HepG2 (cell line): ENCODE data around the gene RDH12. TPM values are rescaled to one million over a fixed set of nuclear protein-coding genes. Genes with fewer than 3 reads are reported as not detected.
A peak's percentile ranks its signal among the peaks of the same experiment; 100 is the strongest.

ENCODE experiments used
- ATAC-seq: fragments of 200-7000 bp; cut with Tn5 transposase; 3 replicates; pipeline ENCODE4 v1.9.1; 2020; ENCODE audit warnings: mild to moderate bottlenecking, moderate library complexity
- BruUV-seq: library from RNA; stranded (reverse); fragments of 400-500 nt; replicated peaks from 2 replicates; lab custom pipeline; 2021; lab: Mats Ljungman, UMichigan
- CTCF ChIA-PET: fragments of 300-600 bp; formaldehyde crosslinking; extraction: SDS; loops from one replicate; lab custom pipeline; 2021; ENCODE audit warnings: low total read pairs, inconsistent platforms, low intra/inter-chr PET ratio; lab: Yijun Ruan, JAX
- POLR2A ChIA-PET: fragments of 350-600 bp; sonication (Branson Sonifier 250); formaldehyde crosslinking; loops from one replicate; lab custom pipeline; 2020; ENCODE audit warnings: antibody characterized with exemption, inconsistent platforms; lab: Yijun Ruan, JAX
- DNase-seq: peaks from one replicate; pipeline ENCODE4 v3.0.0-alpha.2; 2015; ENCODE audit warnings: low spot score
- FAIRE-seq: peaks from 3 replicates; lab custom pipeline; 2011; peaks lifted over from hg19 to GRCh38; lab: Jason Lieb, UNC
- H2AFZ ChIP-seq: one replicate; pipeline ENCODE4 v1.6.1; 2011; ENCODE audit warnings: low read length, inconsistent platforms
- H3K27ac ChIP-seq: fragments of 300-600 bp; 3 replicates; pipeline ENCODE4 v1.8.0; 2011; ENCODE audit warnings: mixed run types, mild to moderate bottlenecking, mixed read lengths, low read length, inconsistent platforms; ENCODE audit not compliant: insufficient read depth; ENCODE audit errors: extremely low read length
- H3K27me3 ChIP-seq, 2 experiments: fragments of 200-600 bp in 1 of 2; 2 replicates in 1 of 2; 3 replicates in 1 of 2; pipeline versions ENCODE4 v1.6.0 to v1.8.0; 2011; ENCODE audit warnings: low read length in 2 of 2, mild to moderate bottlenecking in 2 of 2, moderate library complexity in 2 of 2, inconsistent platforms in 1 of 2; ENCODE audit not compliant: insufficient read depth in 2 of 2, control insufficient read depth in 1 of 2
- H3K36me3 ChIP-seq, 2 experiments: fragments of 200-600 bp in 1 of 2; replicated peaks in 1 of 2; 2 replicates in 1 of 2; 3 replicates in 1 of 2; pipeline versions ENCODE4 v1.5.1 to v1.8.0; 2011; ENCODE audit warnings: low read length in 2 of 2, inconsistent platforms in 1 of 2; ENCODE audit not compliant: insufficient read depth in 2 of 2, control insufficient read depth in 1 of 2
- H3K4me1 ChIP-seq: 2 replicates; pipeline ENCODE4 v1.5.1; 2012; ENCODE audit warnings: low read length, inconsistent platforms; ENCODE audit not compliant: insufficient read depth
- H3K4me2 ChIP-seq: 2 replicates; pipeline ENCODE4 v1.6.0; 2011; ENCODE audit warnings: low read depth, low read length, inconsistent platforms
- H3K4me3 ChIP-seq, 3 experiments: fragments of 200-600 bp in 1 of 3; sonication (generic), shearing (Covaris generic) in 1 of 3; replicated peaks in 1 of 3; 2 replicates each; pipeline ENCODE4 v1.5.1; 2011 to 2016; ENCODE audit warnings: low read length in 3 of 3, inconsistent platforms in 2 of 3, low read depth in 2 of 3, mild to moderate bottlenecking in 2 of 3, control low read depth in 1 of 3, mixed read lengths in 1 of 3; ENCODE audit not compliant: insufficient read depth in 1 of 3
- H3K79me2 ChIP-seq: one replicate; pipeline ENCODE4 v1.6.1; 2011; ENCODE audit warnings: low read length, inconsistent platforms; ENCODE audit not compliant: insufficient read depth
- H3K9ac ChIP-seq: 2 replicates; pipeline ENCODE4 v1.6.0; 2011; ENCODE audit warnings: mild to moderate bottlenecking, low read depth, low read length, inconsistent platforms; ENCODE audit not compliant: insufficient read depth
- H3K9me3 ChIP-seq: 2 replicates; pipeline ENCODE4 v1.5.1; 2012; ENCODE audit warnings: mild to moderate bottlenecking, low read length
- H4K20me1 ChIP-seq: 2 replicates; pipeline ENCODE4 v1.6.0; 2011; ENCODE audit warnings: inconsistent platforms, mild to moderate bottlenecking, low read length, moderate library complexity; ENCODE audit not compliant: insufficient read depth
- FOXA1 ChIP-seq, 2 experiments: fragments of 450-650 bp in 1 of 2; sonication (generic) in 1 of 2; formaldehyde crosslinking in 1 of 2; IDR thresholded peaks; 2 replicates each; pipeline versions ENCODE4 v1.4.0 to v1.6.1; 2016 to 2020; ENCODE audit warnings: missing genetic modification reagents in 1 of 2
- FOXA3 ChIP-seq: IDR thresholded peaks from 2 replicates; pipeline ENCODE4 v1.6.1; 2016; ENCODE audit warnings: missing genetic modification reagents, missing compliant biosample characterization
- HNF4A ChIP-seq: sonication (generic); formaldehyde crosslinking; IDR thresholded peaks from 2 replicates; pipeline ENCODE4 v1.4.0; 2020; ENCODE audit warnings: missing genetic modification reagents
- HOXA5 ChIP-seq: sonication (generic); formaldehyde crosslinking; IDR thresholded peaks from 2 replicates; pipeline ENCODE4 v1.4.0; 2020; ENCODE audit warnings: missing genetic modification reagents
- KLF6 ChIP-seq: IDR thresholded peaks from 2 replicates; pipeline ENCODE4 v1.8.0; 2016; ENCODE audit warnings: missing biosample characterization, missing genetic modification reagents
- NCOA1 ChIP-seq: sonication (generic); formaldehyde crosslinking; IDR thresholded peaks from 2 replicates; pipeline ENCODE4 v1.9.0; 2021; ENCODE audit warnings: missing genetic modification reagents
- RARG ChIP-seq: sonication (generic); formaldehyde crosslinking; IDR thresholded peaks from 2 replicates; pipeline ENCODE4 v1.4.0; 2020; ENCODE audit warnings: low read depth, mild to moderate bottlenecking, missing genetic modification reagents
- SRSF1 ChIP-seq: fragments of 200-400 bp; formaldehyde crosslinking; optimal IDR thresholded peaks from 2 replicates; pipeline ENCODE3; 2017; ENCODE audit warnings: mild to moderate bottlenecking, low read depth, low read length, moderate library complexity
- TGIF2 ChIP-seq: IDR thresholded peaks from 2 replicates; pipeline ENCODE4 v1.6.1; 2016; ENCODE audit warnings: control low read depth, missing compliant biosample characterization
- TOPORS ChIP-seq: sonication (generic); formaldehyde crosslinking; IDR thresholded peaks from 2 replicates; pipeline ENCODE4 v1.8.0; 2023; ENCODE audit warnings: mild to moderate bottlenecking, missing genetic modification reagents
- U2AF1 ChIP-seq: fragments of 200-400 bp; formaldehyde crosslinking; optimal IDR thresholded peaks from 2 replicates; pipeline ENCODE3; 2017; ENCODE audit warnings: mild to moderate bottlenecking, low read depth, low read length
- ZFP90 ChIP-seq: sonication (generic); formaldehyde crosslinking; IDR thresholded peaks from 2 replicates; pipeline ENCODE4 v1.8.0; 2022; ENCODE audit warnings: missing genetic modification reagents, mild to moderate bottlenecking, inconsistent platforms, borderline replicate concordance
- ZNF44 ChIP-seq: sonication (generic); formaldehyde crosslinking; IDR thresholded peaks from 2 replicates; pipeline ENCODE4 v1.5.1; 2020; ENCODE audit warnings: mild to moderate bottlenecking, missing genetic modification reagents
- ZNF704 ChIP-seq: sonication (generic); formaldehyde crosslinking; IDR thresholded peaks from 2 replicates; pipeline ENCODE4 v1.8.1; 2023; ENCODE audit warnings: mild to moderate bottlenecking, inconsistent platforms, moderate library complexity, missing genetic modification reagents, borderline replicate concordance
- WGBS: methylation state at CpG from one replicate; pipeline ENCODE4 v1.1.6; 2017; ENCODE audit warnings: low lambda C conversion rate; 5-methylcytosine and 5-hydroxymethylcytosine counted together
- in situ Hi-C: cut with HindIII; loops from 2 replicates; pipeline ENCODE4 v1.10.0; 2017; ENCODE audit warnings: low pct_unique_long_range_greater_than_20kb; ENCODE audit not compliant: extremely low pct_ligation_motif_present
- intact Hi-C: fragments of 100-400 bp; cut with micrococcal nuclease; formaldehyde crosslinking; loops from one replicate; pipeline ENCODE4 v1.10.0; 2022; ENCODE audit not compliant: unreplicated experiment
- polyA plus RNA-seq, 8 experiments: library from polyadenylated mRNA; depleted of rRNA in 3 of 8; stranded (reverse) in 7 of 8; unstranded in 1 of 8; fragments of >200 nt; fragmentation: Illumina TruSeq in 4 of 8; extraction: Trizol in 4 of 8; gene quantifications; 2 replicates each; pipeline versions ENCODE4 v1.2.1 to v1.2.3, GENCODE V29; 2011 to 2016; ENCODE audit warnings: low read depth in 4 of 8, missing spikeins in 1 of 8, mixed read lengths in 1 of 8; ENCODE audit not compliant: insufficient read depth in 1 of 8
- total RNA-seq, 5 experiments: library from RNA; depleted of rRNA; stranded (reverse); fragments of >200 nt; fragmentation: Illumina TruSeq; extraction: Trizol; gene quantifications; 2 replicates each; pipeline ENCODE4 v1.2.3, GENCODE V29; 2016; ENCODE audit warnings: low read depth in 1 of 5
- TF ChIP-seq, protein P1 (sequence below): sonication (generic); formaldehyde crosslinking; IDR thresholded peaks from 2 replicates; pipeline ENCODE4 v1.5.1; 2020; ENCODE audit warnings: mild to moderate bottlenecking, missing genetic modification reagents, moderate library complexity
- TF ChIP-seq, protein P2 (sequence below): sonication (generic); formaldehyde crosslinking; IDR thresholded peaks from 2 replicates; pipeline ENCODE4 v1.5.0; 2020; ENCODE audit warnings: missing genetic modification reagents, mild to moderate bottlenecking, borderline replicate concordance

The RDH12 gene
- total and polyA plus RNA-seq, 2 of the 13 experiments (the other 11 are each of a cell fraction or from before 2014, with no cell fraction given): 1.6 to 2.1 TPM

DNA sequence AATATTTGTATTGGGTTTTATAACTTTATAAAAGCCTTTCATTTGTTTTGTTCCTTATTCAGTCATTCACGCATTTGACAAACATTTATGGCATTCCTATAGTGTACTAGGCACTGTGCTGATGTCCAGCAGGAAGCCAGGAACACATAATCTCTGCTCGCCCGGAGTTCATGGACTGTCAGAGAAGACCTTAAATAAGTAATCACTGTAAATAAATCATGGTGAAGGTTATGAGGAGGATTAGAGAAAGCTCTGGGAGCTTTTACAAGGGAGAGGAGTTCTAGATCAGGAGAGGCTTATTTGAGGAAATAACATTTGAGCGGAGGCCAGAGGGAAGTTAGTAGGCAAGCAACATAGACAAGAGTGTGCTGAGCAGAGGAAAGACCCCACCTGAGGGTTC lies 4.7 kb upstream of the RDH12 start:
- H3K36me3 ChIP-seq: peaks cover 0 to 10% of the 10 kb centered on the region in 2 experiments; a peak in 4 of 5 replicates
- FAIRE-seq: no peak
- no peak for ATAC-seq
- in situ Hi-C loops: no loop called here
- no peaks in the 10 kb centered on the region; a peak in 1 of 5 replicates for H3K27me3 ChIP-seq
- peak overlapping the region; percentile 19; the same call in 1 of the 2 replicates for H3K9ac ChIP-seq
- no peak overlapping the region for H3K4me3 ChIP-seq
- BruUV-seq: no TSS peak
- ChIA-PET CTCF (no interaction called here), POLR2A (no interaction called here)
- intact Hi-C loops: no loop called here
- 21% methylated on average over 4 of the region's 4 CpGs for WGBS
- TF ChIP-seq HOXA5 (no peak), SRSF1 (no peak), ZNF44 (CRISPR knock-in tag) (no peak), HNF4A (CRISPR knock-in tag) (no peak), FOXA1 (IDR thresholded peaks at IDR 0.05) (no peak), FOXA1 (CRISPR knock-in tag; IDR thresholded peaks at IDR 0.05) (no peak), ZNF704 (CRISPR knock-in tag) (no peak), FOXA3 (CRISPR knock-in tag) (no peak), NCOA1 (no peak), U2AF1 (no peak), KLF6 (CRISPR knock-in tag) (no peak), TOPORS (no peak), TGIF2 (CRISPR knock-in tag) (no peak), RARG (no peak), ZFP90 (CRISPR knock-in tag) (no peak)
- TF ChIP-seq, protein P1, sequence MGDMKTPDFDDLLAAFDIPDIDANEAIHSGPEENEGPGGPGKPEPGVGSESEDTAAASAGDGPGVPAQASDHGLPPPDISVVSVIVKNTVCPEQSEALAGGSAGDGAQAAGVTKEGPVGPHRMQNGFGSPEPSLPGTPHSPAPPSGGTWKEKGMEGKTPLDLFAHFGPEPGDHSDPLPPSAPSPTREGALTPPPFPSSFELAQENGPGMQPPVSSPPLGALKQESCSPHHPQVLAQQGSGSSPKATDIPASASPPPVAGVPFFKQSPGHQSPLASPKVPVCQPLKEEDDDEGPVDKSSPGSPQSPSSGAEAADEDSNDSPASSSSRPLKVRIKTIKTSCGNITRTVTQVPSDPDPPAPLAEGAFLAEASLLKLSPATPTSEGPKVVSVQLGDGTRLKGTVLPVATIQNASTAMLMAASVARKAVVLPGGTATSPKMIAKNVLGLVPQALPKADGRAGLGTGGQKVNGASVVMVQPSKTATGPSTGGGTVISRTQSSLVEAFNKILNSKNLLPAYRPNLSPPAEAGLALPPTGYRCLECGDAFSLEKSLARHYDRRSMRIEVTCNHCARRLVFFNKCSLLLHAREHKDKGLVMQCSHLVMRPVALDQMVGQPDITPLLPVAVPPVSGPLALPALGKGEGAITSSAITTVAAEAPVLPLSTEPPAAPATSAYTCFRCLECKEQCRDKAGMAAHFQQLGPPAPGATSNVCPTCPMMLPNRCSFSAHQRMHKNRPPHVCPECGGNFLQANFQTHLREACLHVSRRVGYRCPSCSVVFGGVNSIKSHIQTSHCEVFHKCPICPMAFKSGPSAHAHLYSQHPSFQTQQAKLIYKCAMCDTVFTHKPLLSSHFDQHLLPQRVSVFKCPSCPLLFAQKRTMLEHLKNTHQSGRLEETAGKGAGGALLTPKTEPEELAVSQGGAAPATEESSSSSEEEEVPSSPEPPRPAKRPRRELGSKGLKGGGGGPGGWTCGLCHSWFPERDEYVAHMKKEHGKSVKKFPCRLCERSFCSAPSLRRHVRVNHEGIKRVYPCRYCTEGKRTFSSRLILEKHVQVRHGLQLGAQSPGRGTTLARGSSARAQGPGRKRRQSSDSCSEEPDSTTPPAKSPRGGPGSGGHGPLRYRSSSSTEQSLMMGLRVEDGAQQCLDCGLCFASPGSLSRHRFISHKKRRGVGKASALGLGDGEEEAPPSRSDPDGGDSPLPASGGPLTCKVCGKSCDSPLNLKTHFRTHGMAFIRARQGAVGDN: no peak
- TF ChIP-seq, protein P2, sequence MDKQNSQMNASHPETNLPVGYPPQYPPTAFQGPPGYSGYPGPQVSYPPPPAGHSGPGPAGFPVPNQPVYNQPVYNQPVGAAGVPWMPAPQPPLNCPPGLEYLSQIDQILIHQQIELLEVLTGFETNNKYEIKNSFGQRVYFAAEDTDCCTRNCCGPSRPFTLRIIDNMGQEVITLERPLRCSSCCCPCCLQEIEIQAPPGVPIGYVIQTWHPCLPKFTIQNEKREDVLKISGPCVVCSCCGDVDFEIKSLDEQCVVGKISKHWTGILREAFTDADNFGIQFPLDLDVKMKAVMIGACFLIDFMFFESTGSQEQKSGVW: no peak
- no peaks in the 10 kb centered on the region for H3K9me3 ChIP-seq
- H3K27ac ChIP-seq: peak overlapping the region; percentile 10
- peaks cover 3% of the 10 kb centered on the region for H4K20me1 ChIP-seq
- peak overlapping the region; percentile 95 for H2AFZ ChIP-seq
- H3K4me1 ChIP-seq: peaks cover 52% of the 10 kb centered on the region
- peaks cover 32% of the 10 kb centered on the region for H3K79me2 ChIP-seq
- H3K4me2 ChIP-seq: peak overlapping the region; percentile 59
- no peak for DNase-seq
